A549 (cell line): Measurements from ENCODE around the gene DEPDC5.

Experiments
- EHMT2 ChIP-seq: fragments of 200-600 bp; sonication (generic); IDR thresholded peaks from 2 replicates; pipeline ENCODE4 v1.6.1; 2016; ENCODE audit warnings: antibody characterized with exemption, low read depth, mild to moderate bottlenecking, moderate library complexity
- EP300 ChIP-seq, 2 experiments: fragments of >200 bp; sonication (Bioruptor Twin); formaldehyde crosslinking; IDR thresholded peaks; 2 replicates in 1 of 2; 3 replicates in 1 of 2; pipeline ENCODE4 v1.6.1; 2016 to 2017
- HDAC2 ChIP-seq: fragments of 200-600 bp; sonication (generic); IDR thresholded peaks from 2 replicates; pipeline ENCODE4 v1.6.1; 2016
- JUN ChIP-seq, 2 experiments: fragments of >200 bp; sonication (Bioruptor Twin); formaldehyde crosslinking; IDR thresholded peaks; 2 replicates in 1 of 2; 3 replicates in 1 of 2; pipeline ENCODE4 v1.6.1; 2016 to 2017
- MAFK ChIP-seq: fragments of 450-650 bp; IDR thresholded peaks from 2 replicates; pipeline ENCODE4 v1.6.1; 2014; ENCODE audit not compliant: partially characterized antibody
- POLR2A ChIP-seq: IDR thresholded peaks from 2 replicates; pipeline ENCODE4 v1.6.1; 2012; ENCODE audit warnings: mild to moderate bottlenecking, low read length
- TF ChIP-seq, protein P1 (sequence below): fragments of >200 bp; sonication (Bioruptor Twin); formaldehyde crosslinking; IDR thresholded peaks from 3 replicates; pipeline ENCODE4 v1.5.1; 2016
- TF ChIP-seq, protein P2 (sequence below): IDR thresholded peaks from 2 replicates; pipeline ENCODE4 v1.6.1; 2012
- TF ChIP-seq, protein P3 (sequence below): IDR thresholded peaks from 2 replicates; pipeline ENCODE4 v1.6.1; 2012; ENCODE audit warnings: low read depth, borderline replicate concordance
- TF ChIP-seq, protein P4 (sequence below): fragments of 150-350 bp; IDR thresholded peaks from 2 replicates; pipeline ENCODE4 v1.6.1; 2014; ENCODE audit warnings: low read depth, mild to moderate bottlenecking, low read length
- TF ChIP-seq, protein P5 (sequence below): IDR thresholded peaks from 2 replicates; pipeline ENCODE4 v1.6.1; 2012
- TF ChIP-seq, protein P6 (sequence below): fragments of 200-600 bp; sonication (generic); IDR thresholded peaks from 2 replicates; pipeline ENCODE4 v1.6.1; 2016; ENCODE audit warnings: antibody characterized with exemption, mild to moderate bottlenecking, moderate library complexity

DNA sequence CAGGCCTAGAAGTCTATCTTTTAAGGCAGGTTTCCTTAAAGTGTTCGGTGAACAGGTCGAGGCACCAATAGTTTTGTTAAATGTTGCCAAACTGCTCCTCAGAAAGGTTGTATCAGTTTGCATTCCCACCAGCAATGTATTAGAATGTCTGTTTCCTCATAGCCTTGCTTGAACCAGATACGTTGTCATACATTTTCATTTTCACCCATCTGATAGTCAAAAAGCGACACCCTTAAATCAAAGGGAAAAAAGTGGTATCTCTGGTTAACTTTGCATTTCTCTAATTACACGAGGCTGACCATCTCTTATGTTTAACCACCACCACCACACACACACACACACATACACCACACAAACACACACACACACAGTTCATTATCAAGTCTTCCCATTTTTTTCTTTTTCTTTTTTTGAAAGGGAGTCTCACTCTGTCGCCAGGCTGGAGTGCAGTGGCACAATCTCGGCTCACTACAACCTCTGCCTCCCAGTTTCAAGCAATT is 20.2 kb upstream of the DEPDC5 start:
- TF ChIP-seq, protein P1, sequence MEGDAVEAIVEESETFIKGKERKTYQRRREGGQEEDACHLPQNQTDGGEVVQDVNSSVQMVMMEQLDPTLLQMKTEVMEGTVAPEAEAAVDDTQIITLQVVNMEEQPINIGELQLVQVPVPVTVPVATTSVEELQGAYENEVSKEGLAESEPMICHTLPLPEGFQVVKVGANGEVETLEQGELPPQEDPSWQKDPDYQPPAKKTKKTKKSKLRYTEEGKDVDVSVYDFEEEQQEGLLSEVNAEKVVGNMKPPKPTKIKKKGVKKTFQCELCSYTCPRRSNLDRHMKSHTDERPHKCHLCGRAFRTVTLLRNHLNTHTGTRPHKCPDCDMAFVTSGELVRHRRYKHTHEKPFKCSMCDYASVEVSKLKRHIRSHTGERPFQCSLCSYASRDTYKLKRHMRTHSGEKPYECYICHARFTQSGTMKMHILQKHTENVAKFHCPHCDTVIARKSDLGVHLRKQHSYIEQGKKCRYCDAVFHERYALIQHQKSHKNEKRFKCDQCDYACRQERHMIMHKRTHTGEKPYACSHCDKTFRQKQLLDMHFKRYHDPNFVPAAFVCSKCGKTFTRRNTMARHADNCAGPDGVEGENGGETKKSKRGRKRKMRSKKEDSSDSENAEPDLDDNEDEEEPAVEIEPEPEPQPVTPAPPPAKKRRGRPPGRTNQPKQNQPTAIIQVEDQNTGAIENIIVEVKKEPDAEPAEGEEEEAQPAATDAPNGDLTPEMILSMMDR, result no peak
- TF ChIP-seq, protein P2, sequence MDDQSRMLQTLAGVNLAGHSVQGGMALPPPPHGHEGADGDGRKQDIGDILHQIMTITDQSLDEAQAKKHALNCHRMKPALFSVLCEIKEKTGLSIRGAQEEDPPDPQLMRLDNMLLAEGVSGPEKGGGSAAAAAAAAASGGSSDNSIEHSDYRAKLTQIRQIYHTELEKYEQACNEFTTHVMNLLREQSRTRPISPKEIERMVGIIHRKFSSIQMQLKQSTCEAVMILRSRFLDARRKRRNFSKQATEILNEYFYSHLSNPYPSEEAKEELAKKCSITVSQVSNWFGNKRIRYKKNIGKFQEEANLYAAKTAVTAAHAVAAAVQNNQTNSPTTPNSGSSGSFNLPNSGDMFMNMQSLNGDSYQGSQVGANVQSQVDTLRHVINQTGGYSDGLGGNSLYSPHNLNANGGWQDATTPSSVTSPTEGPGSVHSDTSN, result no peak
- TF ChIP-seq HDAC2, result no peak
- TF ChIP-seq EP300 (IDR thresholded peaks at IDR 0.05), result no peak
- TF ChIP-seq, protein P3, sequence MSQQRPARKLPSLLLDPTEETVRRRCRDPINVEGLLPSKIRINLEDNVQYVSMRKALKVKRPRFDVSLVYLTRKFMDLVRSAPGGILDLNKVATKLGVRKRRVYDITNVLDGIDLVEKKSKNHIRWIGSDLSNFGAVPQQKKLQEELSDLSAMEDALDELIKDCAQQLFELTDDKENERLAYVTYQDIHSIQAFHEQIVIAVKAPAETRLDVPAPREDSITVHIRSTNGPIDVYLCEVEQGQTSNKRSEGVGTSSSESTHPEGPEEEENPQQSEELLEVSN, result no peak
- TF ChIP-seq JUN (IDR thresholded peaks at IDR 0.05), result no peak
- no peak for TF ChIP-seq POLR2A
- no peak for TF ChIP-seq MAFK
- TF ChIP-seq, protein P4, sequence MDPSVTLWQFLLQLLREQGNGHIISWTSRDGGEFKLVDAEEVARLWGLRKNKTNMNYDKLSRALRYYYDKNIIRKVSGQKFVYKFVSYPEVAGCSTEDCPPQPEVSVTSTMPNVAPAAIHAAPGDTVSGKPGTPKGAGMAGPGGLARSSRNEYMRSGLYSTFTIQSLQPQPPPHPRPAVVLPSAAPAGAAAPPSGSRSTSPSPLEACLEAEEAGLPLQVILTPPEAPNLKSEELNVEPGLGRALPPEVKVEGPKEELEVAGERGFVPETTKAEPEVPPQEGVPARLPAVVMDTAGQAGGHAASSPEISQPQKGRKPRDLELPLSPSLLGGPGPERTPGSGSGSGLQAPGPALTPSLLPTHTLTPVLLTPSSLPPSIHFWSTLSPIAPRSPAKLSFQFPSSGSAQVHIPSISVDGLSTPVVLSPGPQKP, result no peak
- TF ChIP-seq, protein P5, sequence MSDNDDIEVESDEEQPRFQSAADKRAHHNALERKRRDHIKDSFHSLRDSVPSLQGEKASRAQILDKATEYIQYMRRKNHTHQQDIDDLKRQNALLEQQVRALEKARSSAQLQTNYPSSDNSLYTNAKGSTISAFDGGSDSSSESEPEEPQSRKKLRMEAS, result no peak
- TF ChIP-seq, protein P6, sequence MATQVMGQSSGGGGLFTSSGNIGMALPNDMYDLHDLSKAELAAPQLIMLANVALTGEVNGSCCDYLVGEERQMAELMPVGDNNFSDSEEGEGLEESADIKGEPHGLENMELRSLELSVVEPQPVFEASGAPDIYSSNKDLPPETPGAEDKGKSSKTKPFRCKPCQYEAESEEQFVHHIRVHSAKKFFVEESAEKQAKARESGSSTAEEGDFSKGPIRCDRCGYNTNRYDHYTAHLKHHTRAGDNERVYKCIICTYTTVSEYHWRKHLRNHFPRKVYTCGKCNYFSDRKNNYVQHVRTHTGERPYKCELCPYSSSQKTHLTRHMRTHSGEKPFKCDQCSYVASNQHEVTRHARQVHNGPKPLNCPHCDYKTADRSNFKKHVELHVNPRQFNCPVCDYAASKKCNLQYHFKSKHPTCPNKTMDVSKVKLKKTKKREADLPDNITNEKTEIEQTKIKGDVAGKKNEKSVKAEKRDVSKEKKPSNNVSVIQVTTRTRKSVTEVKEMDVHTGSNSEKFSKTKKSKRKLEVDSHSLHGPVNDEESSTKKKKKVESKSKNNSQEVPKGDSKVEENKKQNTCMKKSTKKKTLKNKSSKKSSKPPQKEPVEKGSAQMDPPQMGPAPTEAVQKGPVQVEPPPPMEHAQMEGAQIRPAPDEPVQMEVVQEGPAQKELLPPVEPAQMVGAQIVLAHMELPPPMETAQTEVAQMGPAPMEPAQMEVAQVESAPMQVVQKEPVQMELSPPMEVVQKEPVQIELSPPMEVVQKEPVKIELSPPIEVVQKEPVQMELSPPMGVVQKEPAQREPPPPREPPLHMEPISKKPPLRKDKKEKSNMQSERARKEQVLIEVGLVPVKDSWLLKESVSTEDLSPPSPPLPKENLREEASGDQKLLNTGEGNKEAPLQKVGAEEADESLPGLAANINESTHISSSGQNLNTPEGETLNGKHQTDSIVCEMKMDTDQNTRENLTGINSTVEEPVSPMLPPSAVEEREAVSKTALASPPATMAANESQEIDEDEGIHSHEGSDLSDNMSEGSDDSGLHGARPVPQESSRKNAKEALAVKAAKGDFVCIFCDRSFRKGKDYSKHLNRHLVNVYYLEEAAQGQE, result no peak
- TF ChIP-seq EHMT2, result no peak
